Fibroblast of lung (primary cell): ENCODE results near the gene TLNRD1. TPM values are rescaled to one million over a fixed set of nuclear protein-coding genes. Genes with fewer than 3 reads are reported as not detected.
"Not testable (repeated sequence)": the region's sequence is repeated elsewhere in the genome, so short reads cannot be mapped to it uniquely, and the experiment has no call there.

ENCODE experiments used
- DNase-seq, 2 donors: peaks; one replicate each; pipeline versions ENCODE4 v3.0.0 to v3.0.0-alpha.2; 2010; ENCODE audit warnings: low read depth in 2 of 2
- H2AFZ ChIP-seq: 2 replicates; pipeline ENCODE4 v1.5.1; 2012; ENCODE audit warnings: low read length, control low read depth, inconsistent platforms
- H3K27ac ChIP-seq: 2 replicates; pipeline ENCODE4 v1.5.1; 2011; ENCODE audit warnings: low read length, control low read depth; ENCODE audit not compliant: insufficient read depth
- H3K27me3 ChIP-seq: 2 replicates; pipeline ENCODE4 v1.5.1; 2011; ENCODE audit warnings: mild to moderate bottlenecking, low read length; ENCODE audit not compliant: control insufficient read depth, insufficient read depth
- H3K36me3 ChIP-seq: 2 replicates; pipeline ENCODE4 v1.5.1; 2011; ENCODE audit warnings: low read length; ENCODE audit not compliant: control insufficient read depth, insufficient read depth
- H3K4me1 ChIP-seq: 2 replicates; pipeline ENCODE4 v1.5.1; 2011; ENCODE audit warnings: low read length; ENCODE audit not compliant: control insufficient read depth, insufficient read depth; ENCODE audit errors: extremely low read depth
- H3K4me2 ChIP-seq: 2 replicates; pipeline ENCODE4 v1.5.1; 2011; ENCODE audit warnings: low read length, control low read depth; ENCODE audit not compliant: insufficient read depth; ENCODE audit errors: extremely low read depth
- H3K4me3 ChIP-seq, 4 experiments: fragments of 200-600 bp in 1 of 4; sonication (generic) in 1 of 4; replicated peaks in 1 of 4; 2 replicates each; pipeline ENCODE4 v1.5.1; 2011 to 2016; ENCODE audit warnings: low read length in 4 of 4, low read depth in 3 of 4, mild to moderate bottlenecking in 3 of 4, control low read depth in 2 of 4, inconsistent platforms in 1 of 4, mixed read lengths in 1 of 4; ENCODE audit not compliant: insufficient read depth in 1 of 4; ENCODE audit errors: control extremely low read depth in 1 of 4
- H3K79me2 ChIP-seq: 2 replicates; pipeline ENCODE4 v1.5.1; 2012; ENCODE audit warnings: mild to moderate bottlenecking, low read length, inconsistent platforms; ENCODE audit not compliant: control insufficient read depth, insufficient read depth
- H3K9ac ChIP-seq: 2 replicates; pipeline ENCODE4 v1.5.1; 2011; ENCODE audit warnings: mild to moderate bottlenecking, low read length, control low read depth; ENCODE audit not compliant: insufficient read depth
- H3K9me3 ChIP-seq: 2 replicates; pipeline ENCODE4 v1.5.1; 2012; ENCODE audit warnings: low read depth, low read length; ENCODE audit not compliant: control insufficient read depth, insufficient read depth
- H4K20me1 ChIP-seq: 2 replicates; pipeline ENCODE4 v1.5.1; 2011; ENCODE audit warnings: low read length; ENCODE audit not compliant: control insufficient read depth, insufficient read depth; ENCODE audit errors: extremely low read depth
- EZH2 ChIP-seq: IDR thresholded peaks from 2 replicates; pipeline ENCODE4 v1.5.1; 2012; ENCODE audit warnings: low read length, control low read depth, mild to moderate bottlenecking; ENCODE audit errors: missing control alignments
- polyA plus RNA-seq, 2 donors: library from polyadenylated mRNA; depleted of rRNA in 1 of 2; stranded (reverse) in 1 of 2; unstranded in 1 of 2; fragments of >200 nt; gene quantifications; 2 replicates each; pipeline ENCODE4 v1.2.1, GENCODE V29; 2011 to 2012; ENCODE audit warnings: missing spikeins in 1 of 2
- total RNA-seq: library from RNA; depleted of rRNA; stranded (reverse); fragments of >200 nt; gene quantifications from 2 replicates; pipeline ENCODE4 v1.2.1, GENCODE V29; 2014
- TF ChIP-seq, protein P1 (sequence below), 2 donors: IDR thresholded peaks in 1 of 2; conservative IDR thresholded peaks in 1 of 2; 1 replicate in 1 of 2; 2 replicates in 1 of 2; pipeline ENCODE4 v1.5.1; 2011 to 2012; ENCODE audit warnings: low read length in 2 of 2, control low read depth in 1 of 2, inconsistent platforms in 1 of 2, low read depth in 1 of 2, mild to moderate bottlenecking in 1 of 2

The TLNRD1 gene
- total and polyA plus RNA-seq, 2 donors (not counting 1 experiment from before 2014, with no cell fraction given) = 3.3 to 4.3 TPM

DNA sequence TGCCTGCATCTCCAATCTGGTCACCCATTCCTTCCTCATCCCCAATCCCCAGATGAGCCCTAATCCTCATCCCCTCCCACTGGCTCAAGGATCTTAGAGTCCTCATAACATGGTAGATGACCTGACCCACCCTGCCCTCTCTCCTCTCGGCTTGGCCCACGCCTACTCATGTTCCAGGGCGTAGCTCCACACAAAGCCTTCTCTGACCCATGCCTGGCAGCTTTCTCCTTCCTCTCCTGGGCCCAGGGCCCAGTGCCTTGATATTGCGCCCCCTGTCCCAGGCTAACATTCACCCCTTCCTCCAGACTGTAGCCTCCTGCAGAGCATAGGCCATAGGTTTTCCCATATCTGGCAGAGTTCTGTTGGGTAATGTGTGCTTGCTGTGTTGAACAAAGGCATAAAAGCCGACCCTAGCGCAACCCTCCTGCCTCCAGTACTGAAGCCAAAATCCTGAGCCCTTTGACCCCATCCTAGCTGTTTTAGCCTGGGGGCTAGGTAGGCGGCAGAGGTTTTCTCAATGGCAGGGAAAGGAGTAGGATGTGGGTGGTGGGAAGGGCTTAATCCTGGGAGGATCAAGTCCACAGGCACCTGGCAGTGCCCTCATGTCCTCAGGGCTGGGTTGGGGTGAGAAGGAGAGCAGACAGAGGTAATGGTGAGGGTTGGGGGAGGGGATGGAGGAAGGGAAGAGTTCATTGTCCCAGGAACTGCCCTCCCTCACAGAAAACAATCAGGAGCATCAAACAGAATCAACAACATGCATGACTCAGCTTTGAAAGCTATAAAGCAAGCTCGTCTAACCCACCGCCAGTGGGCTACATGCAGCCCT is 46.6 kb upstream of the TLNRD1 start:
- TF ChIP-seq, protein P1, sequence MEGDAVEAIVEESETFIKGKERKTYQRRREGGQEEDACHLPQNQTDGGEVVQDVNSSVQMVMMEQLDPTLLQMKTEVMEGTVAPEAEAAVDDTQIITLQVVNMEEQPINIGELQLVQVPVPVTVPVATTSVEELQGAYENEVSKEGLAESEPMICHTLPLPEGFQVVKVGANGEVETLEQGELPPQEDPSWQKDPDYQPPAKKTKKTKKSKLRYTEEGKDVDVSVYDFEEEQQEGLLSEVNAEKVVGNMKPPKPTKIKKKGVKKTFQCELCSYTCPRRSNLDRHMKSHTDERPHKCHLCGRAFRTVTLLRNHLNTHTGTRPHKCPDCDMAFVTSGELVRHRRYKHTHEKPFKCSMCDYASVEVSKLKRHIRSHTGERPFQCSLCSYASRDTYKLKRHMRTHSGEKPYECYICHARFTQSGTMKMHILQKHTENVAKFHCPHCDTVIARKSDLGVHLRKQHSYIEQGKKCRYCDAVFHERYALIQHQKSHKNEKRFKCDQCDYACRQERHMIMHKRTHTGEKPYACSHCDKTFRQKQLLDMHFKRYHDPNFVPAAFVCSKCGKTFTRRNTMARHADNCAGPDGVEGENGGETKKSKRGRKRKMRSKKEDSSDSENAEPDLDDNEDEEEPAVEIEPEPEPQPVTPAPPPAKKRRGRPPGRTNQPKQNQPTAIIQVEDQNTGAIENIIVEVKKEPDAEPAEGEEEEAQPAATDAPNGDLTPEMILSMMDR (conservative IDR thresholded peaks at IDR 0.05 in 1 of 2, IDR thresholded peaks at IDR 0.05 in 1 of 2; ENCODE audit: low read depth in 1 of 2, low read length in 2 of 2) = no peak
- no peak for TF ChIP-seq EZH2
- Histone ChIP-seq H3K4me3 (no peak overlapping the region), H3K4me2 (no peak overlapping the region), H3K4me1 (peaks cover 2% of the 10 kb centered on the region), H3K36me3 (peaks cover 5% of the 10 kb centered on the region), H3K27ac (no peak overlapping the region), H3K9me3 (no peaks in the 10 kb centered on the region), H3K27me3 (no peaks in the 10 kb centered on the region), H4K20me1 (no peaks in the 10 kb centered on the region), H2AFZ (no peak overlapping the region), H3K79me2 (no peaks in the 10 kb centered on the region), H3K9ac (no peak overlapping the region)
- DNase-seq = no peak

DNA sequence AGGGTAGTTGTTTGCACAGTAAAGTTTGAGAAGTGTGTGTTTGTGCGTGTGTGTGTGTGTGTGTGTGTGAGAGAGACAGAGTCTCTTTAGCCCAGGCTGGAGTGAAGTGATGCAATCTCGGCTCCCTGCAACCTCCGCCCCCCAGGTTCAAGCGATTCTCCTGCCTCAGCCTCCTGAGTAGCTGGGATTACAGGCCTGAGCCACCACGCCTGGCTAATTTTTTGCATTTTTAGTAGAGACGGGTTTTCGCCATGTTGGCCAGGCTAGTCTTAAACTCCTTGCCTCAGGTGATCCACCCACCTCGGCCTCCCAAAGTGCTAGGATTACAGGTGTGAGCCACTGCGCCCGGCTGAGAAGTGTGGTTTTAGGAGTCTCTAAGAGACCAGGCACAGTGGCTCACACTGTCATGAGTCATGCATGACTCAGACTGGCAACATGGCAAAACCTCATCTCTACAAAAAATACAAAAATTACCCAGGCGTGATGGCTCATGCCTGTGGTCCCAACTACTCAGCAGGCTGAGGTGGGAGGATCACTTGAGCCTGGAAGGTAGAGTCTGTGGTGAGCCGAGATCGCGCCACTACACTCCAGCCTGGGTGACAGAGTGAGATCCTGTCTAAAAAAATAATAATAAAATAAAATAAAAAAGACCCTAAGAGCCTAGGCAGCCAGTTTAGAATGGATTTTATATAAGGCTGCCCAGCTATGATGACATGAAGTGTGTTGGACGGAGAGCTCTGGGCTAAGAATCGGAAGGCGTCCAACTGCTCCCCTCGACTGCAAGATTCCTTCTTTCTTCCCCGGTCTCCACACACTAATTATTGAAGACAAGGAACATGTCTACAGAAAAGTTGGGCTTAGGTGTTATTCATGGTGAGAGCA is 44.9 kb upstream of the TLNRD1 start:
- not testable (repeated sequence) for H3K27ac ChIP-seq, H3K9ac ChIP-seq, H3K79me2 ChIP-seq, H4K20me1 ChIP-seq, H3K36me3 ChIP-seq, H3K4me1 ChIP-seq, H2AFZ ChIP-seq, H3K4me2 ChIP-seq, H3K4me3 ChIP-seq, H3K27me3 ChIP-seq, H3K9me3 ChIP-seq
- DNase-seq = peak; percentile 89 to 95

DNA sequence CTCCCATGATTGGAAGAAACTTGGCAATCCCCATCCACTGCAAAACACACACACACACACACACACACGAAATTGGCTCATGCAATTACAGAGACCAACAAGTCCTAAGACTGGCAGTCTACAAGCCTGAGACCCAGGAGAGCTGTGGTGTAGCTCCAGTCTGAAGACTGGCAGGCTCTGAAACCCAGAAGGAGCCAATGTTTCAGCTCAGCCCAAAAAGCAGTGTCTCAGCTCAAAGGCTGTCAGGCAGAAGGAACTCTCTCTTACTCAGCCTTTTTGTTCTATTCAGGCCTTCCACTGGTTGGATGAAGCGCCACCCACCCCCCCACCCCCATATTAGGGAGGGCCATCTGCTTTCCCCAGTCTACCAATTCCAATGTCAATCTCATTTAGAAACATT is 43.2 kb upstream of the TLNRD1 start:
- peak; percentile 22 to 59 for DNase-seq
- H3K79me2 ChIP-seq = no peaks in the 10 kb centered on the region
- H3K9me3 ChIP-seq = no peaks in the 10 kb centered on the region
- H3K4me2 ChIP-seq = no peak overlapping the region
- H3K36me3 ChIP-seq = no peaks in the 10 kb centered on the region
- H4K20me1 ChIP-seq = no peaks in the 10 kb centered on the region
- H3K9ac ChIP-seq = no peak overlapping the region
- H3K4me3 ChIP-seq = no peak overlapping the region
- H3K4me1 ChIP-seq = peaks cover 2% of the 10 kb centered on the region
- no peak overlapping the region for H3K27ac ChIP-seq
- H2AFZ ChIP-seq = no peak overlapping the region
- no peaks in the 10 kb centered on the region for H3K27me3 ChIP-seq
- TF ChIP-seq EZH2 = no peak
- TF ChIP-seq, protein P1 (conservative IDR thresholded peaks at IDR 0.05 in 1 of 2, IDR thresholded peaks at IDR 0.05 in 1 of 2; ENCODE audit: low read depth in 1 of 2, low read length in 2 of 2) = no peak
